HG03342 (cell line): ENCODE measurements around the gene PWP2.
A peak's percentile ranks its signal among the peaks of the same experiment; 100 is the strongest.
"Not testable (repeated sequence)": the region's sequence is repeated elsewhere in the genome, so short reads cannot be mapped to it uniquely, and the experiment has no call there.

Source experiments
- ATAC-seq: cut with Tn5 transposase; IDR thresholded peaks from one replicate; pipeline ENCODE4 v1.9.1; 2021; ENCODE audit warnings: mild to moderate bottlenecking, moderate library complexity; ENCODE audit not compliant: unreplicated experiment

PWP2 gene

DNA sequence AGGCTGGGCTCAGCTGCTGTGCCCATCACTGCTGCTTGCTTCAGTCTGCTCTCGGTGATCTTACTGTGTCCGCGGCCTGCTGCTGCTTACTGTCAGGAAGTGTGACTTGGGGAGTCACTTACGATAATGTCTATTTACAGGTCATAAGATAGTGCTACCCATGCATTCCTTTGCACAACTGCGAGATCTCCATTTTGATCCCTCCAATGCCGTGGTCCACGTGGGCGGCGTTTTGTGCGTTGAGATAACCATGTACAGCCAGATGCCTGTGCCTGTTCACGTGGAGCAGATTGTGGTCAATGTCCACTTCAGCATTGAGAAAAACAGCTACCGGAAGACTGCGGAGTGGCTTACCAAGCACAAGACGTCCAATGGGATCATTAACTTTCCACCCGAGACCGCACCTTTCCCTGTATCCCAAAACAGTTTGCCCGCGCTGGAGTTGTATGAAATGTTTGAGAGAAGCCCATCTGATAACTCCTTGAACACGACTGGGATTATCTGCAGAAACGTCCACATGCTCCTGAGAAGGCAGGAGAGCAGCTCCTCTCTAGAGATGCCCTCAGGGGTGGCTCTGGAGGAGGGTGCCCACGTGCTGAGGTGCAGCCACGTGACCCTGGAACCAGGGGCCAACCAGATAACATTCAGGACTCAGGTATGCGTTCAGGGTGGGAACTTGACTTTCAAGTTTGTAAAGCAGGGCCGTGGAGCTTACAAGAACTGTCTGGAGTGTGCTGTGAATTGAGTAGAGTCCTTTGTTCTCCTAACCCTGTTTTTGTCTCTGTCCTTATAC, 24.4 kb upstream of the PWP2 start:
- ATAC-seq: no peak

DNA sequence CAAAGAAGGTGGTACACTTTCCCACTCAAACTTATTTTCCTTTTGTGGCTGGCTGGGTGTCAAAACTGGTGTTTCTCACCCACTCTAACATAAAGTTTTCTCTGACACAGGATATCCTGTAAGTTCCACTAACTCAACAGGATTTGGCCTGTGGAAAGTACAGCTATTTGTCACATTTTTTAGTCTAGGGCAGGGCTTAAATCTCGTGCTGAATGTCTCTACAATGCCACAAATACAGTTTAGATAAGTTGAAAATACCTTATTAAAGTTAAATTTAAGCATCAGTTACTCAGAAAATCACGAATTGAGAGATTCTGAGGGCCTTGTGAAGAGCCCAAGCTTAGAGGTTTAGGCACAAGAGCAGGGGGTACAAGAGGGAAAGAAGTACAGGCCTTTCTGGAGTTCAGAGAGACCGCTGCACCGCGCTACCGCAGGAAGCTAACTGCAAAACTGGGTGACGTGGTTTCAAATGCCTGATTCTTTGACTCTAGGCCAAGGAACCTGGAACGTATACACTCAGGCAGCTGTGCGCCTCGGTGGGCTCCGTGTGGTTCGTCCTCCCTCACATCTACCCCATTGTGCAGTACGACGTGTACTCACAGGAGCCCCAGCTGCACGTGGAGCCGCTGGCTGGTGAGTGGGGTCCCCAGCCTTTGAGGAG, 23.4 kb upstream of the PWP2 start:
- no peak for ATAC-seq

GRCh38 chr21:44084496-44085241, 22.5 kb upstream of the PWP2 start:
- no peak for ATAC-seq

- no peak for ATAC-seq
Measured at GRCh38 chr21:44085491-44086321, 21.5 kb upstream of the PWP2 start.

GRCh38 chr21:44086636-44087425, 20.4 kb upstream of the PWP2 start:
- no peak for ATAC-seq

DNA sequence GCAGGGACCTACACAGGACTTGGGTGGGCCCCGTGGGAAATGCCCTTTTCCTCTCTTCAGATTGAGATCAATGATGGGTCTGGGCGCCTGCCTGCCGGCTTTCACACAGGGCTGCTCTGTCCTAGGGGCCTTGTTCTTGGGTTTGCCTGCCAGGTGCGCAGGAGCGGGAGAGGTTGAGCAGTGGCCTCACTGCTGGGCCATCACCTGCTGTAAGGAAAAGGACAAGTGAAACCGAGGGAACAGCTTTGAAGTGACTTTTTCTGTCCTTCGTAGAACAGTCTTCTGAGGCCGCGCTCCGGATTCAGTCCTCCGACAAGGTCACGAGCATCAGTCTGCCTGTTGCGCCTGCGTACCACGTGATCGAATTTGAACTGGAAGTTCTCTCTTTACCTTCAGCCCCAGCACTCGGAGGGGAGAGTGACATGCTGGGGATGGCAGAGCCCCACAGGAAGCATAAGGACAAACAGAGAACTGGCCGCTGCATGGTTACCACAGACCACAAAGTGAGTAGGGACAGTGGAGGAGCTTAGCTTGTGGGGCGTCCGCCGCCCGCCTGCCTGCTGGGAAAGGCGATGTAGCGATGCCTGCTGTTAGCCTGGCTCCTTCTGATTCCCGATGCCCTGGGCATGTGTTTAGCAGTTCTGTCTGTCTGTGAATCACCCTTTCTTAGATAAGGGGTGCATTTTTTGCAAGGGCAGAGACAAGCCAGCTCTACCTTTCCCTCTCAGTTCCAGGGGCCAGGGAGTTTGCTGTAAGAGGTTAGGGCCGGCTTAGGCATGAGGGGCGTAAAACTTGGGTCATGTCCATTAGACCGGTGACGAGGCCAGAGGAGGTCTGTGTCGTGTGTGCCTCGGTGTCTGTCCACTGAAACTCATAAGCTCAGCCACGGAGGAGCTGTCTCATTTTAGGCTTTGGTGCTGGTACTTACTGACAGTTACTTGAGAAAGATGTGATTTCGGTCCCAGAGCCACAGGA, 19.5 kb upstream of the PWP2 start:
- ATAC-seq: no peak

DNA sequence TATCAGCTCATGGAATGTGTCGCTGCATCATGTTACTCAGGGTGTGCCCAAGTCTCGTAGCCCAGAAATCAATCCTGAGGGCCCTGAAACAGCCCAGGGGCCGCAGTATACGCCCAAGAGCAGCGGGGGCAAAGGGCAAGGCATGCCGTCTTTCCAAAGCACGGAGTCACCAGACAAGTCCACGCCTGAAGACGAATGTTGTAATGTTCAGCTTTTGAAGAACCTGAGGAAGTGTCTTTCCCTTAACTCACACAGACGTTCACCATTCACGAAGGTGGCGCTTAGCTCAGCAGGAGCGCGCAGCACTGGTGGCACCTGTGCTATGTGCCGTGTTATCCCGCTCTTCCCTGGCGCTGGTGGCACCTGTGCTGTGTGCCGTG, 18.8 kb upstream of the PWP2 start:
- no peak for ATAC-seq

- ATAC-seq: peak; percentile 57
Measured at GRCh38 chr21:44089001-44089911, 17.9 kb upstream of the PWP2 start.

GRCh38 chr21:44090325-44090724, 16.9 kb upstream of the PWP2 start:
- no peak for ATAC-seq

- ATAC-seq: no peak
Measured at GRCh38 chr21:44092211-44092610, 15.0 kb upstream of the PWP2 start.

DNA sequence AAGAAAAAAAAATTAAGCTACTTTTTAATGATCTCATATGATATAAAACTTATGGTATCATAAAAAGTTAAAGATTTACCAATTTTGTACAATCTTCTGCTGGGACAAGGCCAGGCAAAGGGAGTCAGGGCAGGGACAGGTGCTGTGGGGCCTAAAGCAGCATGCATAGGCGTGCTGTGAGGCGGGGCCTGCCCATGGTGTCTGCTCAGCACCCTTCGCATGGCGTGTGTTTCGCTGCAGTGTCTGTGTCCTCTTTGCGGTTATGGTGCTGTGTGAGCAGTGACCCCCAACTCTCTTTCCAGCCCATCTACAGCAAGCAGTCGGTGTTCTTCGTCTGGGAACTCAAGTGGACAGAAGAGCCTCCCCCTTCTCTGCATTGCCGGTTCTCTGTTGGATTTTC, 13.4 kb upstream of the PWP2 start:
- ATAC-seq: no peak

DNA sequence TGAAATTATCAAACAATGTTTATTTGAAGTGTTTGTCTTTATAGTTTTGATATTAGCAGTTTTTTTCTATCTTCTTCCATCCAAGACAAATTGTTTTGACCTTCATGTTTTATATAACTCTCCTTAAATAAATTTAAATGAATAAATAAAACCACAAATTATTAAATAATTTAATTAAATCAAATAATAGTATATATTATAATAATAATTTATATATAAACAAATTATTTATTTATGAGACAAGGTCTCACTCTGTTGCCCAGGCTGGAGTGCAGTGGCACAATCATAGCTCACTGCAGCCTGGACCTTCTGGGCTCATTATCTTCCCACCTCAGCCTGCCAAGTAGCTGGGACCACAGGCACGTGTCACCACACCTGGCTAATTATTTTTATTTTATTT, 12.4 kb upstream of the PWP2 start:
- ATAC-seq: no peak

DNA sequence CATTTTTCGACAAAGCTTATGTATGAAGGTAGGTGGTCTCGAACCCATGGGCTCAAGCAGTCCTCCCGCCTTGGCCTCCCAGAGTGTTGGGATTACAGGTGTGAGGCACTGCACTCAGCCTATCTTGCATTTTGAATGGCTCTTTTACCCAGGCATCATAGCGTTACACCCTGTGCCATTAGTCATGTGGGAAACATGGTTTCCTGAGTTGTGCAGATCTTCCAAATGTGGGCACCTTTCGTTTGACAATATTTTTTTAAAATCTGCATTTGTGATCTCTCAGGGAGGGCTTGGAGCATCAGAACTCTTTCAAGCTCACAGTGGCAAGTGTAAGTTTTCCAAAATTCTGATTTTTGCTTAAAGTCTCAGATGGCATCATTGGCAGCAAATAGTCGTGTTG, 8.7 kb upstream of the PWP2 start:
- not testable (repeated sequence) for ATAC-seq

- not testable (repeated sequence) for ATAC-seq
Measured at GRCh38 chr21:44098964-44099363, 8.2 kb upstream of the PWP2 start.

- not testable (repeated sequence) for ATAC-seq
Measured at GRCh38 chr21:44107589-44107988, 390 bp downstream of the PWP2 start.

DNA sequence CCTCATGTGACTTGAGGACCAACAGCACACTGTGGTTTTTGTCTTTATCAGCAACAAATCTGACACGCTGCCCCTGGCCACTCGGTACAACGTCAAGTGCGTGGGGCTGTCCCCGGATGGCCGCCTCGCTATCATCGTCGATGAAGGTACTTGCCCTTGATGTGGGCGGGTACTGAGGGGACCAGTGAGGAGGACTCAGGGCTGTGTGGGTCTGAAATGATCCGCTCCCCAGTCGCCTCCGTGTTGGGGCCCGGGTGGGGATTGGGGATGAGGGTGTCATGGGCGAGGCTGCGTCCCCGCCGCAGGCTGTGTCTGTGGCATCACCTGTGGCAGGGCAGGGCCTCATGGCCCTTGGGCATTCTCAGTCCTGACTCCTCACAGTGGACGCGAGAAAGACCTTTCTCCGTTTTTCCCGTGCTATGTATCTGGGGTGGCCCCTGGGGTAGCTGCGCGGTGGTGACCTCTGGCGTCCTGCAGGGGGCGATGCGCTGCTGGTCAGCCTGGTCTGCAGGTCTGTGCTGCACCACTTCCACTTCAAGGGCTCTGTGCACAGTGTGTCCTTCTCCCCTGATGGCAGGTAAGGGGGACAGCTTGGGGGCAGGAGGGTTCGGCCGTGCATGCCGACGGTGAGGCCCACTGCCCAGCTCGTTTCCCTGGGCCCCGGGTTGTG, 6.6 kb downstream of the PWP2 start:
- ATAC-seq: not testable (repeated sequence)

- ATAC-seq: not testable (repeated sequence)
Measured at GRCh38 chr21:44122131-44122530, 14.9 kb downstream of the PWP2 start.
